Endothelial cell of umbilical vein (primary cell): ENCODE results near the gene OR10J4. TPM values are rescaled to one million over a fixed set of nuclear protein-coding genes. Genes with fewer than 3 reads are reported as not detected.
"Not testable (repeated sequence)": the region's sequence is repeated elsewhere in the genome, so short reads cannot be mapped to it uniquely, and the experiment has no call there.

ENCODE experiments used
- BruUV-seq: library from RNA; stranded (reverse); fragments of 400-500 nt; replicated peaks from 2 replicates; lab custom pipeline; 2021; lab: Mats Ljungman, UMichigan
- CTCF ChIA-PET: fragments of 300-600, 350-600 bp; sonication (Branson Sonifier 250); formaldehyde crosslinking; loops from one replicate; lab custom pipeline; 2021; ENCODE audit warnings: antibody characterized with exemption, inconsistent platforms; lab: Charles Lee
- POLR2A ChIA-PET: fragments of 300-600, 350-600 bp; sonication (Branson Sonifier 250); formaldehyde crosslinking; loops from one replicate; lab custom pipeline; 2021; ENCODE audit warnings: antibody characterized with exemption, inconsistent platforms; lab: Charles Lee
- DNase-seq: peaks from one replicate; pipeline ENCODE4 v3.0.0-alpha.2; 2011; ENCODE audit warnings: low read depth, low spot score
- FAIRE-seq: peaks from 2 replicates; lab custom pipeline; 2011; peaks lifted over from hg19 to GRCh38; lab: Jason Lieb, UNC
- H2AFZ ChIP-seq: 2 replicates; pipeline ENCODE4 v1.6.0; 2012; ENCODE audit warnings: low read depth, low read length, control low read depth, inconsistent platforms
- H3K27ac ChIP-seq: 2 replicates; pipeline ENCODE4 v1.5.1; 2011; ENCODE audit warnings: low read depth, mild to moderate bottlenecking, control low read depth, low read length, moderate library complexity; ENCODE audit not compliant: insufficient read depth
- H3K27me3 ChIP-seq, 2 experiments: 2 replicates each; pipeline versions ENCODE4 v1.6.0 to v1.6.1; 2011; ENCODE audit warnings: low read length in 2 of 2, mixed read lengths in 1 of 2; ENCODE audit not compliant: control insufficient read depth in 2 of 2, insufficient read depth in 2 of 2
- H3K36me3 ChIP-seq, 2 experiments: 2 replicates in 1 of 2; 3 replicates in 1 of 2; pipeline ENCODE4 v1.5.1; 2011; ENCODE audit warnings: low read length in 2 of 2, mild to moderate bottlenecking in 1 of 2, moderate library complexity in 1 of 2; ENCODE audit not compliant: control insufficient read depth in 2 of 2, insufficient read depth in 2 of 2; ENCODE audit errors: extremely low read depth in 1 of 2
- H3K4me1 ChIP-seq: 3 replicates; pipeline ENCODE4 v1.5.1; 2011; ENCODE audit warnings: mild to moderate bottlenecking, low read length; ENCODE audit not compliant: control insufficient read depth, insufficient read depth; ENCODE audit errors: extremely low read depth
- H3K4me2 ChIP-seq: 2 replicates; pipeline ENCODE4 v1.6.1; 2011; ENCODE audit warnings: low read length, control low read depth, mixed read lengths; ENCODE audit not compliant: insufficient read depth
- H3K4me3 ChIP-seq, 3 experiments: fragments of 200-600 bp in 1 of 3; sonication (generic), shearing (Covaris generic) in 1 of 3; replicated peaks in 1 of 3; 2 replicates each; pipeline ENCODE4 v1.5.1; 2011 to 2016; ENCODE audit warnings: control low read depth in 3 of 3, low read length in 3 of 3, mild to moderate bottlenecking in 2 of 3, inconsistent platforms in 1 of 3, low read depth in 1 of 3, moderate library complexity in 1 of 3; ENCODE audit not compliant: insufficient read depth in 1 of 3
- H3K79me2 ChIP-seq: 2 replicates; pipeline ENCODE4 v1.6.0; 2012; ENCODE audit warnings: low read length, inconsistent platforms; ENCODE audit not compliant: control insufficient read depth, insufficient read depth
- H3K9ac ChIP-seq: replicated peaks from 2 replicates; pipeline ENCODE3; 2011; ENCODE audit warnings: low read length, control low read depth; ENCODE audit not compliant: insufficient read depth; ENCODE audit errors: extremely low read depth
- H3K9me1 ChIP-seq: replicated peaks from 3 replicates; pipeline ENCODE4 v1.6.0; 2011; ENCODE audit warnings: mild to moderate bottlenecking, low read length; ENCODE audit not compliant: control insufficient read depth, insufficient read depth; ENCODE audit errors: extremely low read depth
- H3K9me3 ChIP-seq: replicated peaks from 2 replicates; pipeline ENCODE4 v1.5.1; 2012; ENCODE audit warnings: low read length, inconsistent platforms; ENCODE audit not compliant: control insufficient read depth, insufficient read depth
- H4K20me1 ChIP-seq: replicated peaks from 2 replicates; pipeline ENCODE3; 2011; ENCODE audit warnings: mild to moderate bottlenecking, low read length; ENCODE audit not compliant: control insufficient read depth, insufficient read depth; ENCODE audit errors: extremely low read depth
- GATA2 ChIP-seq: IDR thresholded peaks from 2 replicates; pipeline ENCODE4 v1.7.0; 2011; ENCODE audit warnings: low read depth, mild to moderate bottlenecking, moderate library complexity, mixed read lengths, low read length; ENCODE audit not compliant: insufficient read length, insufficient read depth
- JUN ChIP-seq: IDR thresholded peaks from 2 replicates; pipeline ENCODE4 v1.6.1; 2011; ENCODE audit warnings: borderline replicate concordance, low read depth; ENCODE audit not compliant: insufficient read length, insufficient read depth
- MYC ChIP-seq: IDR thresholded peaks from one replicate; pipeline ENCODE4 v1.6.1; 2011; ENCODE audit warnings: mild to moderate bottlenecking, low read depth, low read length
- dilution Hi-C: fragments of 300-500 bp; cut with MboI; formaldehyde crosslinking; loops from one replicate; pipeline ENCODE4 v1.15.0; 2019; ENCODE audit warnings: low sequenced_read_pairs; ENCODE audit not compliant: extremely low pct_ligation_motif_present
- intact Hi-C: fragments of 100-400 bp; cut with micrococcal nuclease; formaldehyde crosslinking; loops from one replicate; pipeline ENCODE4 v1.10.0; 2022
- polyA plus RNA-seq, 4 experiments: library from polyadenylated mRNA; depleted of rRNA in 3 of 4; stranded (reverse) in 3 of 4; unstranded in 1 of 4; fragments of >200 nt; gene quantifications; 2 replicates each; pipeline versions ENCODE4 v1.2.1 to v1.2.3, GENCODE V29; 2011 to 2012; ENCODE audit warnings: missing spikeins in 1 of 4
- total RNA-seq: library from RNA; stranded (reverse); gene quantifications from 2 replicates; pipeline ENCODE4 v1.2.3, GENCODE V29; 2021

Gene OR10J4
- total and polyA plus RNA-seq, 2 donors (not counting 3 experiments of a cell fraction or from before 2014, with no cell fraction given): not detected

DNA sequence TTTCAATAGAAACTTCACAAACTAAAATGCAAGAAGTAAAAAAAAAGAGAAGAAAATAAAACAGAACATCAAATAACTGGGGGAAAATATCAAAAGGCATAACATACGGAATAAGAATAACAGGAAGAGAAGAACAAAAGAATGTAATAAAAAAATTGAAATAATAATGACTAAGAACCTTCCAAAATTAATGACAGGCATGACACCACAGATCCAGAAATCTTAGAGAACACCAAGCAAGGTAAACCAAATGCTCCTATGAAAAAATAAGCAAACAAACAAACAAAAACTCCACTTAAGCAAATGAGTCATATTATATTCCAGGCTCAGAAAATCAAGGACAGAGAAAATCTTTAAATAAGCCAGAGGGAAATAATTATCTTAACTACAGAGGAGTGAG, 16.2 kb downstream of the OR10J4 start:
- intact Hi-C loops: loop anchor here (2.0 kb wide), 2 partner anchors 25 to 39 kb away; no protein-coding TSS in a partner anchor
- CTCF ChIA-PET: no interaction called here

DNA sequence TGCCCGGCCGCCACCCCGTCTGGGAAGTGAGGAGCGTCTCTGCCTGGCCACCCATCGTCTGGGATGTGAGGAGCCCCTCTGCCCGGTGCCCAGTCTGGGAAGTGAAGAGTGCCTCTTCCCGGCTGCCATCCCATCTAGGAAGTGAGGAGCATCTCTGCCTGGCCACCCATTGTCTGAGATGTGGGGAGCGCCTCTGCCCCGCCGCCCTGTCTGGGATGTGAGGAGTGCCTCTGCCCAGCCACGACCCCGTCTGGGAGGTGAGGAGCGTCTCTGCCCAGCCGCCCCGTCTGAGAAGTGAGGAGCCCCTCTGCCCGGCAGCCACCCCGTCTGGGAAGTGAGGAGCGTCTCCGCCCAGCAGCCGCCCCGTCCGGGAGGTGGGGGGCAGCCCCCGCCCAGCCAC, 17.6 kb downstream of the OR10J4 start:
- peaks cover 17% of the 10 kb centered on the region for H3K4me1 ChIP-seq
- H2AFZ ChIP-seq, H3K27me3 ChIP-seq, DNase-seq, CTCF ChIA-PET, H3K27ac ChIP-seq, H3K9me3 ChIP-seq, H3K79me2 ChIP-seq, H4K20me1 ChIP-seq, H3K36me3 ChIP-seq, H3K4me3 ChIP-seq, POLR2A ChIA-PET, H3K9ac ChIP-seq, BruUV-seq, dilution Hi-C loops, H3K9me1 ChIP-seq, FAIRE-seq, H3K4me2 ChIP-seq: not testable (repeated sequence)
- intact Hi-C loops: loop anchor here (2.0 kb wide), 2 partner anchors 23 to 41 kb away; no protein-coding TSS in a partner anchor

More for the DNA sequence above, 16.2 kb downstream of the OR10J4 start:
- no peak for TF ChIP-seq MYC
- no peak for TF ChIP-seq GATA2
- TF ChIP-seq JUN: peak; percentile 23
- dilution Hi-C loops: no loop called here
- Histone ChIP-seq H3K27ac (peak overlapping the region; percentile 71), H4K20me1 (no peaks in the 10 kb centered on the region), H2AFZ (no peak overlapping the region), H3K4me2 (peak overlapping the region; percentile 64), H3K36me3 (no peaks in the 10 kb centered on the region), H3K27me3 (no peaks in the 10 kb centered on the region), H3K9ac (peak overlapping the region; percentile 23), H3K4me1 (peaks cover 17% of the 10 kb centered on the region), H3K9me3 (no peaks in the 10 kb centered on the region), H3K9me1 (no peaks in the 10 kb centered on the region), H3K79me2 (no peaks in the 10 kb centered on the region), H3K4me3 (no peak overlapping the region)
- DNase-seq: peak; percentile 65
- POLR2A ChIA-PET: no interaction called here
- no peak for FAIRE-seq
- BruUV-seq: no TSS peak
